MV-4-11 (cell line): ENCODE results near the gene CEP76.
A peak's percentile ranks its signal among the peaks of the same experiment; 100 is the strongest.

ENCODE experiments used
- DNase-seq: peaks from one replicate; lab custom pipeline; 2025; lab: John Stamatoyannopoulos, UW

CEP76 gene

GRCh38 chr18:12702221-12703095 lies at the start of gene CEP76, which contains the start of gene PSMG2:
Gene CEP76, minus strand, starts transcription at chr18:12702723. Its CDS starts 175 bp downstream, at chr18:12702548.
Gene PSMG2, plus strand, starts transcription at chr18:12703042. Its CDS starts 66 bp downstream, at chr18:12703108.
- DNase-seq = peak; percentile 69

- no peak for DNase-seq
Measured at GRCh38 chr18:12751891-12752290, 49.4 kb upstream of the CEP76 start.

- no peak for DNase-seq
Measured at GRCh38 chr18:12751503-12751884, 49.0 kb upstream of the CEP76 start.

GRCh38 chr18:12750715-12751502 lies 48.4 kb upstream of the CEP76 start:
- DNase-seq = no peak

- no peak for DNase-seq
Measured at GRCh38 chr18:12750076-12750714, 47.7 kb upstream of the CEP76 start.

- no peak for DNase-seq
Measured at GRCh38 chr18:12749121-12749520, 46.6 kb upstream of the CEP76 start.

- DNase-seq = no peak
Measured at GRCh38 chr18:12748671-12749070, 46.1 kb upstream of the CEP76 start.

GRCh38 chr18:12747530-12748315 lies 45.2 kb upstream of the CEP76 start:
- no peak for DNase-seq

- DNase-seq = no peak
Measured at GRCh38 chr18:12745095-12745795, 42.7 kb upstream of the CEP76 start.

- DNase-seq = peak; percentile 74
Measured at GRCh38 chr18:12744103-12744502, 41.6 kb upstream of the CEP76 start.

- no peak for DNase-seq
Measured at GRCh38 chr18:12742453-12742852, 39.9 kb upstream of the CEP76 start.

- no peak for DNase-seq
Measured at GRCh38 chr18:12741351-12741750, 38.8 kb upstream of the CEP76 start.

GRCh38 chr18:12737243-12737902 lies 34.9 kb upstream of the CEP76 start:
- DNase-seq = no peak

GRCh38 chr18:12726774-12727550 lies 24.4 kb upstream of the CEP76 start:
- DNase-seq = peak; percentile 66

GRCh38 chr18:12726331-12726730 lies 23.8 kb upstream of the CEP76 start:
- no peak for DNase-seq

- DNase-seq = no peak
Measured at GRCh38 chr18:12722731-12723130, 20.2 kb upstream of the CEP76 start.

- DNase-seq = no peak
Measured at GRCh38 chr18:12721495-12722275, 19.2 kb upstream of the CEP76 start.

GRCh38 chr18:12711446-12711845 lies 8.9 kb upstream of the CEP76 start:
- DNase-seq = no peak

GRCh38 chr18:12703664-12704063 lies 1.1 kb upstream of the CEP76 start:
- DNase-seq = no peak
